Uterus (tissue), 4 donors: Measurements from ENCODE around the gene MMRN2. TPM values are rescaled to one million over a fixed set of nuclear protein-coding genes. Genes with fewer than 3 reads are reported as not detected.
A peak's percentile ranks its signal among the peaks of the same experiment; 100 is the strongest.

Experiments used
- DNase-seq, 2 donors: peaks; one replicate each; pipeline ENCODE4 v3.0.0-alpha.2; 2019 to 2020
- H3K27ac ChIP-seq, 2 donors: fragments of 200-600 bp; sonication (generic); 1 replicate in 1 of 2; 2 replicates in 1 of 2; pipeline ENCODE4 v1.5.1; 2016 to 2018
- H3K27me3 ChIP-seq, 2 donors: fragments of 200-600 bp; sonication (generic); one replicate each; pipeline ENCODE4 v1.5.1; 2018 to 2019; ENCODE audit warnings: control low read depth in 1 of 2
- H3K36me3 ChIP-seq, 2 donors: fragments of 200-600 bp; sonication (generic); one replicate each; pipeline ENCODE4 v1.5.1; 2019; ENCODE audit warnings: control low read depth in 1 of 2
- H3K4me1 ChIP-seq, 2 donors: fragments of 200-600 bp; sonication (generic); one replicate each; pipeline ENCODE4 v1.5.1; 2018 to 2019; ENCODE audit warnings: control low read depth in 1 of 2
- H3K4me3 ChIP-seq, 2 donors: fragments of 200-600 bp; sonication (generic); 1 replicate in 1 of 2; 2 replicates in 1 of 2; pipeline ENCODE4 v1.5.1; 2018 to 2019; ENCODE audit warnings: mild to moderate bottlenecking in 1 of 2
- H3K9me3 ChIP-seq, 2 donors: fragments of 200-600 bp; sonication (generic); one replicate each; pipeline ENCODE4 v1.5.1; 2019; ENCODE audit warnings: control low read depth in 1 of 2
- POLR2A ChIP-seq, 2 donors: fragments of 450-650 bp; IDR thresholded peaks; one replicate each; pipeline ENCODE4 v1.6.1; 2016; ENCODE audit warnings: antibody characterized with exemption in 2 of 2, mild to moderate bottlenecking in 1 of 2, moderate library complexity in 1 of 2
- intact Hi-C: fragments of 100-400 bp; cut with DNase I; formaldehyde crosslinking; loops from one replicate; pipeline ENCODE4 v1.15.1; 2023; ENCODE audit warnings: low total_unique reads
- total RNA-seq, 4 donors: library from RNA; depleted of rRNA in 3 of 4; stranded (reverse); fragments of >200 nt in 3 of 4; gene quantifications; one replicate each; pipeline versions ENCODE4 v1.1.0 to v1.2.4, GENCODE V29; 2014 to 2023
- TF ChIP-seq, protein P1 (sequence below), 4 experiments: fragments of 200-600 bp in 2 of 4; fragments of 450-650 bp in 2 of 4; sonication (generic) in 2 of 4; IDR thresholded peaks; one replicate each; pipeline ENCODE4 v1.5.1; 2016 to 2019; ENCODE audit warnings: antibody characterized with exemption in 4 of 4, mild to moderate bottlenecking in 2 of 4, moderate library complexity in 1 of 4
- donor health status: DM: yes; HTN: yes; CAD: no.

MMRN2 gene
- total RNA-seq, 4 donors from 2014 or later, result 45.0 to 133 (median 74.2) TPM

- DNase-seq, result peak; percentile 8 to 9
- H3K27ac ChIP-seq, result no peak overlapping the region
- TF ChIP-seq, protein P1, sequence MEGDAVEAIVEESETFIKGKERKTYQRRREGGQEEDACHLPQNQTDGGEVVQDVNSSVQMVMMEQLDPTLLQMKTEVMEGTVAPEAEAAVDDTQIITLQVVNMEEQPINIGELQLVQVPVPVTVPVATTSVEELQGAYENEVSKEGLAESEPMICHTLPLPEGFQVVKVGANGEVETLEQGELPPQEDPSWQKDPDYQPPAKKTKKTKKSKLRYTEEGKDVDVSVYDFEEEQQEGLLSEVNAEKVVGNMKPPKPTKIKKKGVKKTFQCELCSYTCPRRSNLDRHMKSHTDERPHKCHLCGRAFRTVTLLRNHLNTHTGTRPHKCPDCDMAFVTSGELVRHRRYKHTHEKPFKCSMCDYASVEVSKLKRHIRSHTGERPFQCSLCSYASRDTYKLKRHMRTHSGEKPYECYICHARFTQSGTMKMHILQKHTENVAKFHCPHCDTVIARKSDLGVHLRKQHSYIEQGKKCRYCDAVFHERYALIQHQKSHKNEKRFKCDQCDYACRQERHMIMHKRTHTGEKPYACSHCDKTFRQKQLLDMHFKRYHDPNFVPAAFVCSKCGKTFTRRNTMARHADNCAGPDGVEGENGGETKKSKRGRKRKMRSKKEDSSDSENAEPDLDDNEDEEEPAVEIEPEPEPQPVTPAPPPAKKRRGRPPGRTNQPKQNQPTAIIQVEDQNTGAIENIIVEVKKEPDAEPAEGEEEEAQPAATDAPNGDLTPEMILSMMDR (IDR thresholded peaks at IDR 0.05), result no peak
- TF ChIP-seq POLR2A (IDR thresholded peaks at IDR 0.05), result no peak
- no peaks in the 10 kb centered on the region for H3K27me3 ChIP-seq
- H3K36me3 ChIP-seq, result no peaks in the 10 kb centered on the region
- no peak overlapping the region for H3K4me3 ChIP-seq
- intact Hi-C loops, result loop anchor here (10.0 kb wide), 1 partner anchor 132 kb away; the partner anchor contains the start of genes GLUD1 and SHLD2
- H3K9me3 ChIP-seq, result no peaks in the 10 kb centered on the region
- H3K4me1 ChIP-seq, result peaks cover 10 to 16% of the 10 kb centered on the region in 2 donors
These were observed 4.9 kb upstream of the MMRN2 start for GRCh38 chr10:86962136-86962980.

DNA sequence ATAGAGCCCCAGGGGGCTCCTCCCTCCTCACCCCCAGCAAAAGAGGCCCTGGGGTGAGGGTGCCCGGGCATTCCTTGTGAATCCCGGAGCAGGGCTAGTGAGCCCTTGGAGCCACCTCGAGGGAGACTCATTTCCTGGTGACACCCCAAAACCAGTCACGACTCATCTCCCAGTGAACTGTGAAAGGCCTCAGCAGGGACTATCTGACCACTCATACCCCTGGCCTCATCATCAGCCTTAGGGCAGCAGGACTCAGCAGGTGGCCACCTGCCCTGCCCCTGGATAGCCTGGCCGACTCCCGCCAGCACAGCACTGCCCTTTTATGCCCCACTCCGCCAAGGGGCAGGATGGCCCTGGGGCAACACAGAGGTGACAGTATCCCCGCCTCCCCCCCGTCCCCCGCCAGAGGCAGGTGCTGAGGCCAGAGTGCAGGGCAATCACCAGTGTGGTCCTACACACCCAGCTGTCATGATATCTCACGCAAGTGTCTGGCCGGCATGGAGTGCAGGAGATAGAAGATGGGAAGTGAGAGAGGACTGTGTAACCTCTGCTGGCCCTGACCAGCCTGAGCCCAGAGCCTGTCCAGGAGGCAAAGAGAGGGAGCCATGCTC is 4.2 kb upstream of the MMRN2 start:
- intact Hi-C loops, result loop anchor here (10.0 kb wide), 1 partner anchor 133 kb away; the partner anchor contains the start of genes GLUD1 and SHLD2
- H3K9me3 ChIP-seq, result no peaks in the 10 kb centered on the region
- peaks cover 8 to 10% of the 10 kb centered on the region in 2 donors for H3K4me1 ChIP-seq
- H3K27ac ChIP-seq, result no peak overlapping the region
- H3K36me3 ChIP-seq, result no peaks in the 10 kb centered on the region
- DNase-seq, result peak; percentile 16 to 17
- TF ChIP-seq POLR2A (IDR thresholded peaks at IDR 0.05), result no peak
- H3K4me3 ChIP-seq, result no peak overlapping the region
- no peaks in the 10 kb centered on the region for H3K27me3 ChIP-seq

DNA sequence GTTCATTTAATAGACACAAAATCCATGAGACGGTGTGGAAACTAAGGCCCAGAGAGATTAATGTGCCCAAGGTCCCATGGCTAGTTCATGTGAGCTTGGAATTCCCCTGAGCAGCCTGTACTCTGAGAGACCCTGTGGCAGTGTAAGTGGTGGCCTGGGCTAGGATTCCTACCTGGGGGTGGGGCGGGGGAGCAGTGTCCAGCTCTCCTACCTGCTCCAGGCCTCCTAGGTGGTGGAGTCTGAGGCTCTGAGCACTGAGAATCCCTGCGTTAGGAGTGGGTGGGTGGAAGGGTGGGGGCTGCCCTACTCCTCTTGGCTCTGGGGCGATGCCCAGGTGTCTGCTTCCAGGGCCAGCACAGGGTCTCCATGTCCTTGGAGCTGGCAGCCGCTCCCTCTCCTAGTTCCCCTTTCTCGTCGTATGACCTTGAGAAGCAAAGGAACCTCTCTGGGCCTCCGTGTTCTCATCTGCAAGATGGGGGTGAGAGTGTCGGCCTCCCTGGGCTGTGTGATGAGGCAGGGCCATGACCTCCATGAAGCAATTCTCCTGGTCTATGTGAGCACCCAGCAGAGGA is 3.5 kb upstream of the MMRN2 start:
- TF ChIP-seq, protein P1 (IDR thresholded peaks at IDR 0.05), result no peak
- TF ChIP-seq POLR2A (IDR thresholded peaks at IDR 0.05), result no peak
- peaks cover 3 to 10% of the 10 kb centered on the region in 2 donors for H3K4me1 ChIP-seq
- H3K27ac ChIP-seq, result no peak overlapping the region
- intact Hi-C loops, result loop anchor here (10.0 kb wide), 1 partner anchor 134 kb away; the partner anchor contains the start of genes GLUD1 and SHLD2
- DNase-seq, result peak in 1 of 2 donors; percentile 19
- H3K4me3 ChIP-seq, result no peak overlapping the region
- no peaks in the 10 kb centered on the region for H3K36me3 ChIP-seq
- H3K9me3 ChIP-seq, result no peaks in the 10 kb centered on the region
- H3K27me3 ChIP-seq, result no peaks in the 10 kb centered on the region

DNA sequence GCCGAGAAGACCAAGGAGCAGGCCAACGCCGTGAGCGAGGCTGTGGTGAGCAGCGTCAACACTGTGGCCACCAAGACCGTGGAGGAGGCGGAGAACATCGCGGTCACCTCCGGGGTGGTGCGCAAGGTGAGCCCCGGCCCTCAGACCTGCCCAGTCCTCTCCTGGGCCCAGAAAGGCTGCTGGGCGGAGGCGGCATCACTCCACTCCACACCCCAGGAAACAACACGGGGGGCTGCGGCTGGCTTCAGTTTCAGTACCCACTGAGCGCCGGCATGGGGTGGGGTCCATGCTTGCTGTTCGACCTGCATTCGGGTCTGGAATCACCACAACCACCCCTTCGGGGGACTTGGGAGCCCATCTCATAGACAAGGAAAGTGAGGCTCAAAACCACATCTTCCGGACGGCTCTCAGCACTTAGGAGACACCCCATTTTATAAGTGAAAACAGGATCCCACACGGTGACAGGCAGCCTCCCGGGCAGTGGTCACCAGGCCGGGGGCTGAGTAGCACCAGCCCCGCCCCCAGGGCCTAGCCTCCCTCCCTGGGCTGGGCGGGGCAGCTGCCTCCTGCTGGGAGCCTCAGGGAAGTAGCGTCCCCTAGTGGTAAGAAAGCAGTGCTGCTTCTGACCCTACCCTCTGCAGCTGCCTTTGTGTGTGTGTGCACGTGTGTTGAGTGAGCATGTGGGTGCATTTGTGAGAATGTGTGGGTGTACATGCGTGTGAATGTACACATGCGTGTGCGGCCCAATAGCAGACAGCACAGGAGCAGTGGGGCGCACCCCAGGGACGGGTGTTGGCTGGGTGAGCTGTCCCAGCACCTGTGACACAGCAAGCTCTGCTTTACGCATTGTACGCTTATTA is 2.8 kb upstream of the MMRN2 start:
- no peaks in the 10 kb centered on the region for H3K9me3 ChIP-seq
- no peak overlapping the region for H3K4me3 ChIP-seq
- H3K27ac ChIP-seq, result peak overlapping the region; percentile 76 to 82
- H3K36me3 ChIP-seq, result no peaks in the 10 kb centered on the region
- peak; percentile 47 to 54 for DNase-seq
- H3K4me1 ChIP-seq, result peaks cover 0 to 10% of the 10 kb centered on the region in 2 donors
- H3K27me3 ChIP-seq, result no peaks in the 10 kb centered on the region
- intact Hi-C loops, result loop anchor here (10.0 kb wide), 1 partner anchor 135 kb away; the partner anchor contains the start of genes GLUD1 and SHLD2
- TF ChIP-seq, protein P1 (IDR thresholded peaks at IDR 0.05), result peak; percentile 57 to 92 (median 79)
- no peak for TF ChIP-seq POLR2A (IDR thresholded peaks at IDR 0.05)

- intact Hi-C loops, result loop anchor here (10.0 kb wide), 1 partner anchor 135 kb away; the partner anchor contains the start of genes GLUD1 and SHLD2
- Histone ChIP-seq H3K4me3 (no peak overlapping the region), H3K4me1 (peaks cover 3 to 10% of the 10 kb centered on the region in 2 donors), H3K27me3 (no peaks in the 10 kb centered on the region), H3K9me3 (no peaks in the 10 kb centered on the region), H3K36me3 (no peaks in the 10 kb centered on the region), H3K27ac (peak overlapping the region; percentile 76 to 82)
- no peak for DNase-seq
- TF ChIP-seq POLR2A (IDR thresholded peaks at IDR 0.05), result no peak
- TF ChIP-seq, protein P1 (IDR thresholded peaks at IDR 0.05), result no peak
These were observed 2.3 kb upstream of the MMRN2 start for GRCh38 chr10:86959737-86960002.
